ENCODE data around the gene TMEM53. TPM values are rescaled to one million over a fixed set of nuclear protein-coding genes. Genes with fewer than 3 reads are reported as not detected.

TMEM53 gene
- total and polyA plus RNA-seq, 2 donors (not counting 3 experiments of a cell fraction or from before 2014, with no cell fraction given), result 5.3 to 16.5 TPM

GRCh38 chr1:44682883-44683265 is 8.6 kb upstream of the TMEM53 start:
- H3K27ac ChIP-seq (ENCODE audit: insufficient read depth, low read depth, low read length), result no peak overlapping the region
- ChIA-PET POLR2A (no interaction called here), CTCF (interaction anchor here (1.3 to 1.9 kb wide), 3 partner anchors 8 to 30 kb away, joined by 3 to 5 read pairs (median 4); partner anchors contain the start of genes ARMH1 and TMEM53)
- TF ChIP-seq POLR2A (IDR thresholded peaks at IDR 0.05; ENCODE audit: low read depth, low read length), result no peak
- no peak for TF ChIP-seq GATA2 (IDR thresholded peaks at IDR 0.05; ENCODE audit: insufficient read depth, insufficient read length, low read depth, low read length)
- TF ChIP-seq, protein P1, sequence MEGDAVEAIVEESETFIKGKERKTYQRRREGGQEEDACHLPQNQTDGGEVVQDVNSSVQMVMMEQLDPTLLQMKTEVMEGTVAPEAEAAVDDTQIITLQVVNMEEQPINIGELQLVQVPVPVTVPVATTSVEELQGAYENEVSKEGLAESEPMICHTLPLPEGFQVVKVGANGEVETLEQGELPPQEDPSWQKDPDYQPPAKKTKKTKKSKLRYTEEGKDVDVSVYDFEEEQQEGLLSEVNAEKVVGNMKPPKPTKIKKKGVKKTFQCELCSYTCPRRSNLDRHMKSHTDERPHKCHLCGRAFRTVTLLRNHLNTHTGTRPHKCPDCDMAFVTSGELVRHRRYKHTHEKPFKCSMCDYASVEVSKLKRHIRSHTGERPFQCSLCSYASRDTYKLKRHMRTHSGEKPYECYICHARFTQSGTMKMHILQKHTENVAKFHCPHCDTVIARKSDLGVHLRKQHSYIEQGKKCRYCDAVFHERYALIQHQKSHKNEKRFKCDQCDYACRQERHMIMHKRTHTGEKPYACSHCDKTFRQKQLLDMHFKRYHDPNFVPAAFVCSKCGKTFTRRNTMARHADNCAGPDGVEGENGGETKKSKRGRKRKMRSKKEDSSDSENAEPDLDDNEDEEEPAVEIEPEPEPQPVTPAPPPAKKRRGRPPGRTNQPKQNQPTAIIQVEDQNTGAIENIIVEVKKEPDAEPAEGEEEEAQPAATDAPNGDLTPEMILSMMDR (IDR thresholded peaks at IDR 0.05; ENCODE audit: extremely low read depth in 1 of 2, insufficient read depth in 1 of 2, low read depth in 1 of 2, low read length in 2 of 2), result no peak
- TF ChIP-seq POLR2AphosphoS5 (IDR thresholded peaks at IDR 0.05; ENCODE audit: insufficient read depth, low read depth, low read length), result no peak
- TF ChIP-seq FOS (IDR thresholded peaks at IDR 0.05; ENCODE audit: borderline replicate concordance, insufficient read depth, low read length), result no peak
- TF ChIP-seq EZH2 (IDR thresholded peaks at IDR 0.05; ENCODE audit: borderline replicate concordance, low read depth, low read length, severe bottlenecking), result no peak
- TF ChIP-seq JUN (IDR thresholded peaks at IDR 0.05; ENCODE audit: borderline replicate concordance, insufficient read depth, insufficient read length, low read depth), result no peak
- no peak for TF ChIP-seq MYC (IDR thresholded peaks at IDR 0.05; ENCODE audit: low read depth, low read length)
- TF ChIP-seq, protein P2, sequence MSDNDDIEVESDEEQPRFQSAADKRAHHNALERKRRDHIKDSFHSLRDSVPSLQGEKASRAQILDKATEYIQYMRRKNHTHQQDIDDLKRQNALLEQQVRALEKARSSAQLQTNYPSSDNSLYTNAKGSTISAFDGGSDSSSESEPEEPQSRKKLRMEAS (IDR thresholded peaks at IDR 0.05; ENCODE audit: insufficient read depth, insufficient read length), result no peak
- dilution Hi-C loops (cut with MboI; ENCODE audit: extremely low pct_ligation_motif_present, low sequenced_read_pairs), result no loop called here
- no peaks in the 10 kb centered on the region for H3K4me1 ChIP-seq (ENCODE audit: control insufficient read depth, extremely low read depth, insufficient read depth, low read length)
- no peak overlapping the region for H3K9ac ChIP-seq (replicated peaks; ENCODE audit: extremely low read depth, insufficient read depth, low read length)
- H3K79me2 ChIP-seq (ENCODE audit: control insufficient read depth, insufficient read depth, low read length), result no peaks in the 10 kb centered on the region
- intact Hi-C loops (cut with micrococcal nuclease), result no loop called here
- no peaks in the 10 kb centered on the region for H3K9me3 ChIP-seq (replicated peaks; ENCODE audit: control insufficient read depth, insufficient read depth, low read length)
- BruUV-seq (replicated peaks), result no TSS peak
- no peak for DNase-seq (ENCODE audit: low read depth, low spot score)
- H3K36me3 ChIP-seq (ENCODE audit: control insufficient read depth in 2 of 2, extremely low read depth in 1 of 2, insufficient read depth in 2 of 2, low read length in 2 of 2), result no peaks in the 10 kb centered on the region
- H4K20me1 ChIP-seq (replicated peaks; ENCODE audit: control insufficient read depth, extremely low read depth, insufficient read depth, low read length), result no peaks in the 10 kb centered on the region
- no peak overlapping the region for H3K4me2 ChIP-seq (ENCODE audit: insufficient read depth, low read length)
- no peak overlapping the region for H2AFZ ChIP-seq (ENCODE audit: low read depth, low read length)
- no peak for FAIRE-seq
- peaks cover 0 to 4% of the 10 kb centered on the region in 2 experiments for H3K27me3 ChIP-seq (ENCODE audit: control insufficient read depth in 2 of 2, insufficient read depth in 2 of 2, low read length in 2 of 2)
- H3K4me3 ChIP-seq (replicated peaks in 1 of 3; ENCODE audit: insufficient read depth in 1 of 3, low read depth in 1 of 3, low read length in 3 of 3), result no peak overlapping the region
- H3K9me1 ChIP-seq (replicated peaks; ENCODE audit: control insufficient read depth, extremely low read depth, insufficient read depth, low read length), result no peaks in the 10 kb centered on the region

All from endothelial cell of umbilical vein (primary cell).